Measurements from ENCODE around the gene DENND5B.
A peak's percentile ranks its signal among the peaks of the same experiment; 100 is the strongest.

- TF ChIP-seq CTCF (IDR thresholded peaks at IDR 0.05) (no peak), POLR2AphosphoS5 (IDR thresholded peaks at IDR 0.05) (peak in 1 of 2 donors; percentile 68), POLR2A (IDR thresholded peaks at IDR 0.05; ENCODE audit: low read depth) (no peak), EP300 (IDR thresholded peaks at IDR 0.05) (no peak)
Measured at GRCh38 chr12:31589904-31590641, 863 bp downstream of the DENND5B start.
